GM19324 (cell line): Measurements from ENCODE around the gene CYTH2.

ENCODE experiments used
- ATAC-seq: cut with Tn5 transposase; IDR thresholded peaks from one replicate; pipeline ENCODE4 v1.9.1; 2021; ENCODE audit warnings: mild to moderate bottlenecking, moderate library complexity; ENCODE audit not compliant: unreplicated experiment, low FRiP score

CYTH2 gene, protein sequence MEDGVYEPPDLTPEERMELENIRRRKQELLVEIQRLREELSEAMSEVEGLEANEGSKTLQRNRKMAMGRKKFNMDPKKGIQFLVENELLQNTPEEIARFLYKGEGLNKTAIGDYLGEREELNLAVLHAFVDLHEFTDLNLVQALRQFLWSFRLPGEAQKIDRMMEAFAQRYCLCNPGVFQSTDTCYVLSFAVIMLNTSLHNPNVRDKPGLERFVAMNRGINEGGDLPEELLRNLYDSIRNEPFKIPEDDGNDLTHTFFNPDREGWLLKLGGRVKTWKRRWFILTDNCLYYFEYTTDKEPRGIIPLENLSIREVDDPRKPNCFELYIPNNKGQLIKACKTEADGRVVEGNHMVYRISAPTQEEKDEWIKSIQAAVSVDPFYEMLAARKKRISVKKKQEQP

DNA sequence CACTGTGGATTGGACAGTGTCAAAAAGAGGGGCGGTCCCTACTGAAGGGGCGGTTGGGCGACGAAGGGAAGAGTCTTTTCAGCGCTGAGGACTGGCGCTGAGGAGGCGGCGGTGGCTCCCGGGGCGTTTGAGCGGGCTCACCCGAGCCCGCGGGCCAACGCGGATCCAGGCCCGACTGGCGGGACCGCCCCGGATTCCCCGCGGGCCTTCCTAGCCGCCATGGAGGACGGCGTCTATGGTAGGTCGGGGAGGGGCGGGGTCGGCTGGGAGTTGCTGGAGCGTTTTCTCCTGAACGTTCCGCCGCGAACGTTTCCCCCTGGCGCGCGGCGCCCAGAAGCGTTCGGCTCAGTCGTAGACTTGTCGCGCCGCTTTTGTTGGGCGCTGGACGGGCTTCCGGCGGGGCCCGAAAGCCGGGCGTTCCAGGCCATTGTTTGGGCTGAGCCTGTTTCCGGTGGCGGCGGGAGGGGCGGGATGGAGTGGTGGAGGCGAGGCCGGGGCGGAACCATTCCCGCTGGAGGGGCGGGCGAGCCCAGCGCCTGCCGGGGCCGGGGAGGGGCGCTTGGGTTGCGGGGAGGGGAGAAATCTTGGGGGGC is at the start of gene CYTH2:
CYTH2 (plus strand) TSS at position 81 of the 593 bp plus-strand sequence; CDS start at position 220, 139 bp downstream.
- ATAC-seq, result peak; percentile 28

DNA sequence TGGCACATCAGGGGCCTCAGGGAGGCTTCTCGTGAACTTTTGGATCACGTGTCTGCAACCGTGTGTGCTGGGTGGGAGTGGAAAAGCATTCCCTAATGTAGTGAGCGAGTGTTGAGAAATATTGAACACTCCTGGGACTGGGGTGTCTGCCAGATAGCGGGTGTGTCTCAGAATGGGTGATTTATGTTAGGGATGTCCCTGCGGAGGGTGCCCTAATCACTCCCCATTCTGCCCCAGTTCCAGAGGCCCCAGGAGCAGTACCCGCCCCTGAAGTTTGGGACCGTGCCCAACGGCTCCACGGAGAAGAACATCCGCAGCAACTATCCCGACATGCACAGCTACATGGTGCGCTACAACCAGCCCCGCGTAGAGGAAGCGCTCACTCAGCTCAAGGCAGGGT is 47.6 kb upstream of the CYTH2 start:
- ATAC-seq, result no peak

DNA sequence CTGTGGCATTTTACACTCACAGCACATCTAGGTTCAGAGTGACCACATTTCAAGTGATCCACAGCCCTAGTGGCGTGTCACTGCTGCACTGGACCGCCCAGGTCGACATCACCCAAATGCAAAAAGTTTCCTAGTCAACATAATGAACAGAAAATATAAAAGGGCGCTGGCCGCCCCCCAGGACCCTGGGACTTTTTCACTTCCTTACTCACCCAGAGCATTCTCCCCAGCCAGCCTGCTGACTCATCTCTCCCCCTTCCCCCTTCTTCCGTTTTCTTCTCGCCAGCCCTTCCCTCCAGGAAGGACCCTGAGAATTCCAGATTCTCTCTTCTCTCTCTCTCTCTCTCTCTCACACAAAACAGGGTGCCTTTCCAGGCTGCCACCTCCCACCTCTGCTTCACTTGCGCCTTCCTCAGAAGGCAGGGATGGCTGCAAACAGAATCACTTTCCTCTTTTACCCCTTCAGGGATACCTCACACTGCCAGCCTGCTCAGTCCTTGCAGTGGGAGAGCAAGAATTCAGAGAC is 44.4 kb upstream of the CYTH2 start:
- no peak for ATAC-seq

DNA sequence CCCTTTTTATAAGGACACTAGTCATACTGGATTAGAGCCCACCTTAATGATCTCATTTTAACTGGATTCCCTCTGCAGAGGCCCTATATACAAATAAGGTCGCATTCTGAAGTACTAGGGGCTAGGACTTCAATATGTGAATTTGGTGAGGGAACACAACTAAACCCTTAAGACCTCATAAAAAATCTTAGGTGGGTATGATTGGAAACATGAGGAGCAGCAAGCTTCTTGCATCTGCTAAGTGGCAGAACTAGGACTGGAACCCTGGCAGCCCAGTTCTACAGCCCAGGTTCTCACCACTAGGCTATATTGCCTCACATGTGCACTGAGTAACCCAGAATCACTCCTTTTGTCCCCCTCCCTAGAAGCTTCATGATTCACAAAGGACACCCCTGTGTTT is 40.5 kb upstream of the CYTH2 start:
- ATAC-seq, result no peak

DNA sequence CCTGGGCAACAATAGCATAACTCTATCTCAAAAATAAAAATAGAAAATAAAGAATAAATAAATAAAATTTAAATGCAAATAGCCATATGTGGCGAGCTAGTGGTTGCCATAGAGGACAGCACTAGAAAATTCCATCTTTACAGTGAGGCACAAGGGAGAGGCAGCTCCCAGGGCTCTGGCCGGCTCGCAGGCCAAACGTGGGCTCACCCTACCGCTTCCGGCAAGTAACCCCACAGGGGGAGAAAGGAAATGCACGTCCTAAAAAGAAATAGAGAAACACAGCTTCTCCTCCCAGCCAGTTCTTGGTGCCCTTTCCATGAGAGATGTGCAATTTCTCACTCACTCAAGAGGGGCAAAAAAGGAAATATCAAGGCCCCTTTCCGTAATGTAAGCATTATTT is 35.8 kb upstream of the CYTH2 start:
- ATAC-seq, result no peak

DNA sequence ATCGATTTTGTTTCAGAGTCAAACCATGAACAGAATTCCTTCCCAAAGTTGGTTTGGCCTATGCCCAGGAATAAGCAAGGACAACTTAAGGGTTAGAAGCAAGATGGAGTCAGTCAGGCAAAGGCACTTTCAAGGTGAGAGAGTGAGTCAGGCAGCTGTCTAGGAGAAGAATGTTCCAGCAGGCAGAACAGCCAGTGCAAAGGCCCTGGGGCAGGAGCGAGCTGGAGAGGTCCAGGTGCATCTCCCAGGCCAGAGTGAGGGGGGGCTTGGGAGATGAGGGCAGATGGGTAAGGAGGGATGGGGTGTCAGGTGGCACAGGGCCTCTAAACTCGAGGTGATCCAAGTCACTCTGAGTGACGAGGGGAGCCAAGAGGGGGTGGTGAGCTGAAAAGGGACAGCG is 32.6 kb upstream of the CYTH2 start:
- ATAC-seq, result no peak

DNA sequence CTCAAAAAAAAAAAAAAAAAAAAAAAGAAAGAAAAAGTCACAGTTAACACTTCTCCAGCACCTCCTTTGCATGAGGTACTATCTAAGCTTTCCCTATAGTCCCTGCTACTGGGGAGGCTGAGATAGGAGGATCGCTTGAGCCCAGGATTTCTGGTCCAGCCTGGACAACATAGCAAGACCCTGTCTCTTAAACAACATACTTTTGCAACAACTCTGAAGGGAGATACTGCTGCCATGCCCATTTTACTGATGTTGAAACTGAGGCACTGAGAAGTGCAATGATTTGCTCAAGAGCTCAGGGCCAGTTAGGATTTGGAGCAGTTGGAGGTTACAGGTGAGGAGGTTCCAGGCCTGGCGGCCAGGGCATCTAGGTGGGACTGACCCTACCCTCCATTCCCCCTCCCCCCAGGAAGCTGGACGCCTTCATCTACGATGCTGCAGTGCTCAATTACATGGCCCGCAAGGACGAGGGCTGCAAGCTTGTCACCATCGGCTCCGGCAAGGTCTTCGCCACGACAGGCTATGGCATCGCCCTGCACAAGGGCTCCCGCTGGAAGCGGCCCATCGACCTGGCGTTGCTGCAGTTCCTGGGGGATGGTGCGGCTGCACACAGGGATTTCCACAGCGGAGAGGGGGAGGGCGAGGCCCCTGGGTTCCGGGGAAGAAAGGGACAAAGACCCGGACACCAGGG is 27.7 kb upstream of the CYTH2 start:
- no peak for ATAC-seq

DNA sequence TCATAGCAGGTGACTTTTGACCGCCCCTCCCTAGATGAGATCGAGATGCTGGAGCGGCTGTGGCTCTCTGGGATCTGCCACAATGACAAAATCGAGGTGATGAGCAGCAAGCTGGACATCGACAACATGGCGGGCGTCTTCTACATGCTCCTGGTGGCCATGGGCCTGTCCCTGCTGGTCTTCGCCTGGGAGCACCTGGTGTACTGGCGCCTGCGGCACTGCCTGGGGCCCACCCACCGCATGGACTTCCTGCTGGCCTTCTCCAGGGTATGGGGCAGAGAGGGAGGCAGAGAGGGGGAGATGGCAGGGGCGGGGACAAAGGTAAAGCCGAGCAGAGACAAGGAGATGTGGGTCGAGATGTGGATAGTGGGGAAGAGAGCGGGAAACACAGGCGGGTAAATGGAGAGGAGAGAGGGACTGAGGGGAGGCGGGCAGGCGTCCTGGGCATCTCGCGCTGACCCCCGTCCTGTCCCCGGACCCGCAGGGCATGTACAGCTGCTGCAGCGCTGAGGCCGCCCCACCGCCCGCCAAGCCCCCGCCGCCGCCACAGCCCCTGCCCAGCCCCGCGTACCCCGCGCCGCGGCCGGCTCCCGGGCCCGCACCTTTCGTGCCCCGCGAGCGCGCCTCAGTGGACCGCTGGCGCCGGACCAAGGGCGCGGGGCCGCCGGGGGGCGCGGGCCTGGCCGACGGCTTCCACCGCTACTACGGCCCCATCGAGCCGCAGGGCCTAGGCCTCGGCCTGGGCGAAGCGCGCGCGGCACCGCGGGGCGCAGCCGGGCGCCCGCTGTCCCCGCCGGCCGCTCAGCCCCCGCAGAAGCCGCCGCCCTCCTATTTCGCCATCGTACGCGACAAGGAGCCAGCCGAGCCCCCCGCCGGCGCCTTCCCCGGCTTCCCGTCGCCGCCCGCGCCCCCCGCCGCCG is 26.8 kb upstream of the CYTH2 start:
- ATAC-seq, result no peak

DNA sequence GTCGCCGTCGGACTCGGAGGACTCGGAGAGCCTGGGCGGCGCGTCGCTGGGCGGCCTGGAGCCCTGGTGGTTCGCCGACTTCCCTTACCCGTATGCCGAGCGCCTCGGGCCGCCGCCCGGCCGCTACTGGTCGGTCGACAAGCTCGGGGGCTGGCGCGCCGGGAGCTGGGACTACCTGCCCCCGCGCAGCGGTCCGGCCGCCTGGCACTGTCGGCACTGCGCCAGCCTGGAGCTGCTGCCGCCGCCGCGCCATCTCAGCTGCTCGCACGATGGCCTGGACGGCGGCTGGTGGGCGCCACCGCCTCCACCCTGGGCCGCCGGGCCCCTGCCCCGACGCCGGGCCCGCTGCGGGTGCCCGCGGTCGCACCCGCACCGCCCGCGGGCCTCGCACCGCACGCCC is 25.9 kb upstream of the CYTH2 start:
- ATAC-seq, result no peak

DNA sequence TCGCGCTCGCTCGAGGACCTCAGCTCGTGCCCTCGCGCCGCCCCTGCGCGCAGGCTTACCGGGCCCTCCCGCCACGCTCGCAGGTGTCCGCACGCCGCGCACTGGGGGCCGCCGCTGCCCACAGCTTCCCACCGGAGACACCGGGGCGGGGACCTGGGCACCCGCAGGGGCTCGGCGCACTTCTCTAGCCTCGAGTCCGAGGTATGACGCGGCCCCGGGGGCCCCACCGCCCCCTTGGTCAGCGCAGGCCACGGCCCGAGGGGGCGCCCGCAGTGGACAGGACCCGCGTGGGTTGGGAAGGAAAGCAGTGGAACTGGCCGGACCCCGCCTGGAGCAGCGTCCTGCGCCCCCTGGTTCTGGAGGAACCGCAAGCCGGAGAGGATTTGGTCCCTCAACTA is 25.4 kb upstream of the CYTH2 start:
- ATAC-seq, result no peak

DNA sequence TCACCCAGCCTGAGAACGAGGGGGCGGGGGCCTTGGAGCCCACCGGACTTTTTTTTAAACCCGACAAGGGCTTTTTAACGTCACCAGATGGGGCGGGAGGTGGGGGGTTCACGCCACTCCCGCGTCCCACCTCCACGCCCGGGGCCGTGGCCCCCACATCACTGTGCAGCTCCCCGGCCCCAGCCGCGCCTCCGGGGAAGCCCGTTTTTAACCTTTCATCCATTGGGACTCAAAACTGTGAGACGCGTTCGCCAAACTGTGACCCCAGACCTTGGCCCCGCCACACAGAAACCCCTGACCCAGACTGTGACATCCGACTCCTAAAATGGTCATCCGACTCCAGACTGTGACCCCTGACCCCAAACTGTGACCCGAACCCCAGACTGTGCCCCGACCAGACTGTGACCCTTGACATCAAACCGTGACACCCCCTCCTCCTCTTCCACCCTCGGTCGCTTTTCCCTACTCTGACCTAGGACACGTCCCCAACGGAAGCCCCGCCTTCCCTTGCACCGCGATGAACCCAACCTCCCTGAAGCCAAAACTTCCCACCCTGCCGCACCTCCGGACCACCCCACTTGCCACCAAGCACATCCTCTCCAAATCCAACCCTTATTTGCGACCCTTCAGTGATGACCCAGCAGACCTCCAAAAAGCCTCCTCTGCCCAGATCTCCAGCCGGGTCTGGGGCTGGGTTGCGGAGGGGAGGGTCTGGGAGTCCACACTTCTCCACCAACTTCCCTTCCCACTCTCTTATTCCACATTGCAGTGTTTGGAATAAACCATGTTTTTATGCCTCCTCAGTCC is 24.8 kb upstream of the CYTH2 start:
- no peak for ATAC-seq

DNA sequence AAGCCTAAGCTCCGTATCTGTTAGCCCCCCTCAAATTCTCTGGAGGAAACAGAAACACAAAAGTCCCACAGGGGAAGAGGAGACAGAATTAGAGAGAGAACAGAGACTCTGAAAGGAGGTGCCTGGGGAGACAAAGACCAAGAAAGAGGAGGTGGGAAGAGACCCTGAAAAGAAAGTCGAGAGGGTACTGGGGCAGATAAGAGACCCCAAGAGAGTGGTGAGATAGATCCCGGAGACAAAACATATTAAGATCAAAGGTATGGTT is 24.3 kb upstream of the CYTH2 start:
- no peak for ATAC-seq

DNA sequence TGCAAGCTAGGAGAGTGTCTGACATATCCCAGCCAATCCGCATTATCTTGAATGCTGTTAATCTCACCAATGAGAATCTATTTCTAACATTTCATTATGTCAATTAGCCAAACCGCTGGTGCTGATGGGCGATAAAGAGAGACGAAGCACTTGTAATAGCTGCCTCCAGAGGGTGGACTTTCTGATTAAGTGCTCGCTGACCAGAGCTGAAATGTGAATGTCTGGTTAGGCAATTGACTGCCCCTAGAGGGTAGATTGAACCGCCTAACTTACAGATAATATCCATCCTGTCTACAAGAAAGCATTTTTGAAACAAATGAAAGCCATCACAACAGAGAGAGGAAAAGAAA is 23.9 kb upstream of the CYTH2 start:
- peak; percentile 17 for ATAC-seq

DNA sequence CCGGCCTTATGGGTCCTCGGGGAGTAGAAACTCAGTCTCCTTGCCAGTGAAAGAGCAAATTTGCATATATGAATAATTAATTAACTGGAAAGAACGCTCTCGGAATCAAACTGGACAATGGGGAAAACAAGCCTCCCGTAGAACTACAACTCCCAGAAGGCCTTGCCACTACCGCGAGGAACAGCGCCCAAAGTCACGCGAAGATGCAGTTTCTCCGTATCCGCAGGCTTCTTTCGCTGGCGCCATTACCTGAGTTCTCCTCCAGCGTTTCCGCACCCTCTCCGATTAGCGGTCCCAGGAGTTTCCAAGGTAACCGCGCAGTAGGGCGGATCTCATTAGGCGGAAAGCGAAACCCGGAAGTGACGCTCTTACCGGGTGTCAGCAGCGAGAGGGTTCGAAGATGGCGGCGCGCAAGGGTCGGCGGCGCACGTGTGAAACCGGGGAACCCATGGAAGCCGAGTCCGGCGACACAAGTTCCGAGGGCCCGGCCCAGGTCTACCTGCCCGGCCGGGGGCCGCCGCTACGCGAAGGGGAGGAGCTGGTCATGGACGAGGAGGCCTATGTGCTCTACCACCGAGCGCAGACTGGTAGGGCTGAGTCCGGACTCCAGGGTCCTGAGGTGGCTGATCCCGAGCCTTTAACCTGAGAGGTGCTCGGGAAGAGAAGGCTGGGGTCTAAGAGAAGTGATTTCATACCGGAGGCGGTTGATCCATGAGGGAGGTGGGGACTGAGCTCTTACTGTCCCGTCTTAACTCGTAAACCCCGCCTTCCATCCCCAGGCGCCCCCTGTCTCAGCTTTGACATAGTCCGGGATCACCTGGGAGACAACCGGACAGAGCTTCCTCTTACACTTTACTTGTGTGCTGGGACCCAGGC is 23.3 kb upstream of the CYTH2 start, which contains the start of gene GRWD1:
GRWD1 (plus strand) TSS at position 378 of the 876 bp plus-strand sequence; CDS start at position 401, 23 bp downstream.
- peak; percentile 77 for ATAC-seq

DNA sequence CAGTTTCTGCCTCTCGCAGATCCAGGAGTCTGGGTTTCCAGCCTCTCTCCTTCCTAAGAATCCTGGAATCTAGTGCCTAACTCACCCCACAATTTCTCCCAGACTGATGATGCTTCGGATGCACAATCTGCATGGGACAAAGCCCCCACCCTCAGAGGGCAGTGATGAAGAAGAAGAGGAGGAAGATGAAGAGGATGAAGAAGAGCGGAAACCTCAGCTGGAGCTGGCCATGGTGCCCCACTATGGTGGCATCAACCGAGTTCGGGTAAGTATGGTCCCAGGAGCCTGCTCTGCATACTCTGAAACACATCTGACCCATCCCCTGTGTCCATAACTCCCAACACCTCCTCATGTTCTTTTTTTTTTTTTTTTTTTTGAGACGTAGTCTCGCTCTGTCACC is 22.6 kb upstream of the CYTH2 start:
- no peak for ATAC-seq

DNA sequence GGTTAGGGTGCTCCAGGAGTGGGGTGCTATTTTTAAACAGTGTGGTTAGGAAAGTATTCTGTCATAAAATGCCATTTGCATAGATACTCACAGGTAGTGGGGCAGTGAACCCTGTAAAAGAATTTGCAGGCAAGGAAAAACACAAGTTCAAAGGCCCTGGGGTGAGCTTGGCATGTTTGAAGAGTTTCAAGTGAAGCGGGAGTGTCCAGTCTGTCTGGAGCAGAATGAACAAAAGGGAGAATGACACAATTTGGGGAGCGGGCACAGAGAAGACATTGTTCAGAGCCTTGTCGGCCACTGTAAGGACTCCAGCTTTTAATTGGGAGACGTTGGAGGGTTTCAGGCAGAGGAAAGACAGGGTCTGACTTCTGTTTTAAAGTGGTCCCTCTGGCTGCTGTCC is 20.6 kb upstream of the CYTH2 start:
- ATAC-seq, result no peak

DNA sequence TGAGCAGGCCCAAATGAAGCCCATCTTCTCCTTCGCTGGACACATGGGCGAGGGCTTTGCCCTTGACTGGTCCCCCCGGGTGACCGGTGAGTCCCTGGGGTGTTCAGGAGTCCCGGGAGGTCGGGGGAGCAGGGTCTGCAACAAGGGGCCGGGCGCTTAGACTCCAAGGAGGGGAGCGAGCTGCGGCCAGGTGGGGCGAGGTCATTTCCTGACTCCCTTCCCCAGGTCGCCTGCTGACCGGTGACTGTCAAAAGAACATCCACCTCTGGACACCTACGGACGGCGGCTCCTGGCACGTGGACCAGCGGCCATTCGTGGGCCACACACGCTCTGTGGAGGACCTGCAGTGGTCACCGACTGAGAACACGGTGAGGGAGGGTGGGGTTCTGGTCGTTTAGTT is 18.7 kb upstream of the CYTH2 start:
- ATAC-seq, result no peak

DNA sequence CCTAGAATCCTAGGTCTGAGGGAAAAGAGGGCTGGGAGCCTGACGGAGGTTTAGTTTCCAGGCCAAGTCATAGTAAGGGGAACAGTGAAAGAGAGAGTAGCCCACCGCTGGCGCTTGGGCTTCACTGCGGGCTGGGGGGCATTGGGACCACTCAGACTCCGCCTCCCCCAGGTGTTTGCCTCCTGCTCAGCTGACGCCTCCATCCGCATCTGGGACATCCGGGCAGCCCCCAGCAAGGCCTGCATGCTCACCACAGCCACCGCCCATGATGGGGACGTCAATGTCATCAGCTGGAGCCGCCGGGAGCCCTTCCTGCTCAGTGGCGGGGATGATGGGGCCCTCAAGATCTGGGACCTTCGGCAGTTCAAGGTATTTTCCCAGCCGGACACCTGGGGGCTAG is 18.3 kb upstream of the CYTH2 start:
- ATAC-seq, result no peak

DNA sequence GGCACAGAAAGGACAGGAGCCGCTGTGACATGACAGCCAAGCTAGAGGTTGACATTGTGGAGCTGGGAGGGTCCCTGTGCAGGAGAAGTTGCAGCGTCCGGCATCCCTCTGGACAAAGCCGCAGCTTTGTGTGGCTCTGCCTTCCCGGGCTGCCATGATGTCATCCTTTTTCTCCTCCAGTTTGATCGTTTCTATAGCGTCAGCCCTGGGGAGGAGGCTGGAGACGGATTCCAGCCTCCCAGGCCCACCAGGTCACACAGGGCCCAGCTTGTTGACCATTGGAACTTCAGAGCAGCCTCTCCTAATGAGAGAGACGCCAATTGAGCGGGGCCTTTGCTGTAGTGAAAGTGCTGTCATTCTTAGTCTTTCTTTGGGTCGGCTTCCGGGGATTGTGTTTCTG is 17.5 kb upstream of the CYTH2 start:
- no peak for ATAC-seq
